Embryonic facial prominence (tissue), 1 donor: ENCODE measurements around the gene AARS2.
A peak's percentile ranks its signal among the peaks of the same experiment; 100 is the strongest.

Source experiments
- DNase-seq: peaks from one replicate; pipeline ENCODE4 v3.0.0-alpha.2; 2016; ENCODE audit errors: extremely low spot score

AARS2 gene

GRCh38 chr6:44275749-44276648 lies 37.1 kb downstream of the AARS2 start:
- DNase-seq, result no peak

DNA sequence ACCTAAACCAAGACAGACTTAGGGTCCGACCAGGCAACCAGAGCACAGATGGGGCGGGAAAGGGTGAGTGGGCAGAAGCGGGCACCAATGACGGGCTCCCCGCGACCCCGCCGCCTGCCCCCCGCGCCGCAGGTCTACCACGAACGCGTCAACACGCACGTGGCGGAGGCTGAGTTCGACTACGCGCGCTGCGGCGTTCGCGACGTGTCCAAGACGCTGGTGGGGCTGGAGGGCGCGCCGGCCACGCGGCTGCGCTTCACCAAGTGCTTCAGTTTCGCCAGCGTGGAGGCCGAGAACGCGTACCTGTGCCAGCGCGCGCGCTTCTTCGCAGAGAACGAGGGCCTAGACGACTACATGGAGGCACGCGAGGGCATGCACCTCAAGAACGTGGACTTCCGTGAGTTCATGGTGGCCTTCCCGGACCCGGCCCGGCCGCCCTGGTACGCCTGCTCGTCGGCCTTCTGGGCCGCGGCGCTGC lies 37.8 kb downstream of the AARS2 start:
- DNase-seq, result no peak

- no peak for DNase-seq
Observed at GRCh38 chr6:44273617-44274016, 39.5 kb downstream of the AARS2 start.

DNA sequence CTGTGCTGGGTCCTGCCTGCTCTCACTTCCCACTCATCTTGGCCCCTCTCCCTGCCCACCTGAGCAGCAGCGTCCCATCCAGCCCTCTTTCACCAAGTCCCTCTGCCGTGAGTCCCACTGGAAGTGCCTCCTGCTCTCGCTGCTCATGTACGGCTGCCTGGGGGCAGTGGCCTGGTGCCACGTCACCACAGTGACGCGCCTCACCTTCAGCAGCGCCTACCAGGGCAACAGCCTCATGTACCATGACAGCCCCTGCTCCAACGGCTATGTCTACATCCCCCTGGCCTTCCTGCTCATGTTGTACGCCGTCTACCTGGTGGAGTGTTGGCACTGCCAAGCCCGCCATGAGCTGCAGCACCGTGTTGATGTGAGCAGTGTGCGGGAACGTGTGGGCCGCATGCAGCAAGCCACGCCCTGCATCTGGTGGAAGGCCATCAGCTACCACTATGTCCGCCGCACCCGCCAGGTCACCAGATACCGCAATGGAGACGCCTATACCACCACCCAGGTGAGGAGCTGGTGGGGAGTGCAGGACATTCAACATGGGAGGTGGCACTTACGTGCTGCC lies 40.1 kb downstream of the AARS2 start:
- DNase-seq, result no peak

DNA sequence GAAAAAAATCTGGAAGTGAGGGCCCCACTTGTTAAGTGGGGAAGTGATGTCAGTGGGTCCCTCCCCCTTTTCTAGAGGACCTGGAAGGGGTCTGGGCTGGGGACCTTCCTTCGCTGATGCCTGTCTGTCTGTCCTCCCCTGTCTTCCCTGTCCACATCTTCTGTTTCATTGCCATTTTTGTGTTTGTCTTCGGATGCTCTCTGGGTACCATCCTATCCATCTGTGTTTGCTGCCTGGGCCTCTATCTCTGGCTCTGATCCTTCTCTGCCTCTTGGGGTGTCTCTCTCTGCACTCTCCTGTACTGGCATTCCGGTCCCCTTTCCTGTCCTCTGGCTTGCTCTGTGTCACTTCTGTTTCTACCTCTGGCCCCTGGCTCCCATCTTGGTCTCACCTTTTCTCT lies 40.6 kb downstream of the AARS2 start:
- no peak for DNase-seq

GRCh38 chr6:44271914-44272313 lies 41.2 kb downstream of the AARS2 start:
- DNase-seq, result no peak

- no peak for DNase-seq
Observed at GRCh38 chr6:44271406-44271723, 41.8 kb downstream of the AARS2 start.

GRCh38 chr6:44270526-44271405 lies 42.4 kb downstream of the AARS2 start:
- no peak for DNase-seq

- no peak for DNase-seq
Observed at GRCh38 chr6:44269921-44270525, 43.1 kb downstream of the AARS2 start, which contains the start of gene TMEM151B. TMEM151B (plus strand) TSS chr6:44270450; CDS start chr6:44270743, 293 bp downstream.

- no peak for DNase-seq
Observed at GRCh38 chr6:44269178-44269920, 43.8 kb downstream of the AARS2 start.

- peak; percentile 48 for DNase-seq
Observed at GRCh38 chr6:44268095-44268628, 45.0 kb downstream of the AARS2 start.

DNA sequence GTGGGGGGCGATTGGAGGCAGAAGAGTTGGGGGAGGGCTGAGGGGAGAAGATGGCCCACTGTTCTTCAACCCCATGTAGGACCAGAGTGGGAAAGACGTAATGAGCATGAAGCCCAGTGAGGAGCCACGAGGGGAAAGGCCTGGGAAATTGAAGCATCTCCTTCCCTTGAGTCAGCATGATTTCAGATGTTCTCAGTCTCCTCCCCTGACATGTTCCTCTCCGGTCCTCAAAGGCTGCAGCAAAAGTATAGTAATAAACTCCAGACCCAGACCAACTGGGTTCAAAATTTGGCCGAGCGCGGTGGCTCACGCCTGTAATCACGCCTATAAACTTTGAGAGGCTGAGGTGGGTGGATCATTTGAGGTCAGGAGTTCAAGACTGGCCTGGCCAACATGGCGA lies 45.9 kb downstream of the AARS2 start:
- no peak for DNase-seq

GRCh38 chr6:44266347-44266746 lies 46.8 kb downstream of the AARS2 start:
- no peak for DNase-seq

- DNase-seq, result no peak
Observed at GRCh38 chr6:44265722-44266233, 47.4 kb downstream of the AARS2 start.

- peak; percentile 78 for DNase-seq
Observed at GRCh38 chr6:44265007-44265721, 48.0 kb downstream of the AARS2 start, which contains the start of gene NFKBIE. NFKBIE (minus strand) TSS chr6:44265551; CDS start chr6:44265346, 205 bp downstream.

DNA sequence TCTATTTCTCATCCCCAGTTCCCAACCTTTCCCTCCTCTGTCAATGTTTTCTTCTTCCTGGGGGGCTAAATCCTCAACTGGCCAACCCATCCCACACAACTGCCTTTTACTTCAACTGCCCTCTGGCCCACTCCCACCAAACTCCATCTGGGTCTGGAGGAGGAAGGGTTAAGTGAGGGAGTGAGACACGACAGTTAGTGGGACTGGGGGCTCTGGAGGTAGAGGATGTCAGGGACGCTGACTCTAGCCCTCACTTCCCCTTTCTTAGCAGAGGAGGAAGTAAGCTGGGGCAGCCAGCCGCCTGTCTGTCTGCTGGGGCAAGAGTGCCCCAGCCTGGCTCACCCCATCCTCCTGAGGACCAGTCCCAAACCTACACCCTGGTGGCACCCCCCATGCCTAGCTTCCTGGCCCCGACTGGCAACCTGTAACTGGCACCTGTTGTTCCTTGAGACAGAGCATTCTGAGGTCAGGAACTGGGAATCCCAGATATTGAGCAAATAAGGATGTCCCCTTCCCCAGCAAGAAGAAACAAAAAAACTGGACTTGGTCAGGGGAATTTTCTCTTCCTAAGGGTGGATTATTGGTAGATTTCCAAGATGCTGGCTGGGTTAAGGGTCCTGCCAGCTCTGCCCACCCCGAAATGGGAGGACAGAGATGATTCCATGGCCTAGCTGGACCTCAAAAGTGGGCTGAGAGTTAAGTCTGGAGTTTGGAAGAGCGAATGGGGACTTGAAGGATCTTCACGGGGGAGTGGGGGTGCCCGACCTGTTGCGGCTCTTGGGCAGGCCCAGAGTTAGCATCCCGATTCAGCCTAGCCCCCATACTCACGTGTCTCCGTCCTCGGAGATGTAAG lies 48.8 kb downstream of the AARS2 start:
- no peak for DNase-seq

- DNase-seq, result no peak
Observed at GRCh38 chr6:44263354-44264100, 49.6 kb downstream of the AARS2 start.
